Nucleus accumbens (tissue), 56 donors: ENCODE measurements around the gene HPSE2.

Experiments used
- DNase-seq, 56 donors: peaks; one replicate each; lab custom pipeline; 2025; lab: John Stamatoyannopoulos, UW

The HPSE2 gene

DNA sequence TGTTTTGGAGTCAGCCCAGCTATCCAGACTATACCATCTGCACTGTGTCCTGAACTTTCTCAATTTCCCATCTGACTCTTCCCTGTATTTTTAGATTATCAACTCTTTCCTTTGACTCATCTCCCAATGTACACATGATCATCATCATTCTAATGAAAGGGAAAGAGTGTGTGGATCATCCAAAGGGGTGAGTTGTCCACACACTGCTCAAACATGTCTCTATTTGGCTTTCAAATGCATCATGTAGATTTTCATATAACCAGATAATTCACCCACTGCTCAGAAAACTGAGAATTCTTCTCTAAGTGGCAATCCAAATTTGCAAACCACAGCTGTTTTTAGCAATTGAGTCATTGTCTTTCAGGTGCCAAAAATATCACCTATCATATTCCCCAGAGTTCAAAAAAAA lies 598.7 kb downstream of the HPSE2 start:
- no peak for DNase-seq

DNA sequence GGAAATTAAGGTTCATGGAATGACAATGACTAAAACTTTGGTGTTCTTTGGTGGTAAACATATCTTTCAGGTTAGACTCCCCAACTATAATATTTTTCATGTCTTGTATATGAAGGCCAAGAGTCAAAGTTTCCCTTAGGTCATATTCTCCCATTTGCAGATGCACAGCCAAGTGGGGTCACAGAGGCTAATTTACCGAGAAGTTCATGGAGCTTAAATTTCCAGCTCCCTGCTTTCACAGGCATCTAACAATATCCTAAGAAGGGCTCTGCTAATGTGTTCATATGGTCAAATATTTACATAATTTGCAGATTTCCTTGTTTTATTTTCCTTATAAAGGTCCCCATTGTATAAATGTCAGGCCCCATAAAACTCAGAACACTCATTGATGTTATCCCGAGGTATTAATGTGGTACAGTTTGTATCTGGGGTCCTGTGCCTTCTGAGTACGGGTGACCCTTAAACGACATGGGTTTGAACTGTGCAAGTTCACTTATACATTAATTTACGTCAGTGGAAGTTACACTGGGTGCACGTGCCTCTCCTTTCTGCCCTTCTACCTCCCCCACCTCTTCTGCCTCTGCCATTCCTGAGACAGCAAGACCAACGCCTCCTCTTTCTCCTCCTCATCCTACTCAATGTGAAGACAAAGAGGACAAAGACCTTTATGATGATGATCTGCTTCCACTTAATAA lies 603.0 kb downstream of the HPSE2 start:
- DNase-seq: no peak

DNA sequence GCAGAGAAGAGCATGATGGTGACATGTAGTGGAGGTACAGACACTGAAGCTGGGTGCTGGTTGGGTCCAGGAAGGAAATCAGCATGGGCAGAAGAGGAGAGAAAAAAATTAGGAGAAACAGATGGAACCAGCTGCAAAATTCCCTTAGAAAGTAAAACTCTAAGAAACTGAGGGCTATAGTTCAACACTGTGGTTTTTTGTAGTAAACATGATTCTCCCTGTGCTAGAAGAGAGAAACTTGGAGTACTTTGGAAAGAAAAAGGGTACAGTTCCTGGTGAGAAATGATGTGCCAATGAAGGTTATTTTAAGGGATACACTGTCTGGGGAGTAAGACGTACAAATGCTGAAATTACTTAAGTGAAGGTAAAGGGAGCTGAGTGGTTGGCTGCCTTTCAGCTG lies 607.4 kb downstream of the HPSE2 start:
- no peak for DNase-seq

DNA sequence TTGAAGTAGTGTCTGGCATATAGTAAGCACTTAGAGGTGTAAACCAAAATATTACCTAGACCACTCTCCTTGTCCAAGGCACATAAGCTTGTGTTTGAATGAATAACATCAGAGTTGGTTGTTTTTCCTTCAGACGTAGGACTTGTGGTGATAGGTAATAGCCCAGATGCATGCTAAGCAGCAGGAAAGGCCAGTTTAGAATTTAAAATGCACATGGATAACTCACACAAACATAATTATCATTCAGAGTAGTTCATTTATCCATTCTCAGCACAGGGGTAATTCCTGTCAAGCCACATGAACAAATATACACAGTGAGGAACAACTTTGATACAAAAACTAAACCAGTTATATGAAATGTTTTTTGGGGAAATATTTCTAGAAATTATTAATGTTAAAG lies 607.9 kb downstream of the HPSE2 start:
- DNase-seq: no peak

DNA sequence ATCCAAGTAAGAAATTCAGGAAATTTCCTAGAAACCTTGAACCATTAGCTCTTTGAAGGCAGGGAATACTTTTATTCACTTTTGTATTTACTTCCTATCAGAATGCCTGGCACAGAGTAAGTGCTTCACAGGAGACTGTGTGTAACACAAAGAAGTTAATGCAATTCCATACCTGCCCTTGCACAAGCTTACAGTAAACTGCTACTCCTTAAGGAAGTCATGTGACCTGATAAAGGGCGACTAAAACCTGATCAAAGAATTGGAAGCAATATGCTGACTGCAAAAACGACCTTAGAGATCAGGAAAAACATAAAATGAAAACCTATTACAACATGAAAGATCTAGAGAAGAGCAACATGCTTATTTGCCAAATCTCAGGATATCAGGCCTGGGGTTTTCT lies 610.7 kb downstream of the HPSE2 start:
- DNase-seq: no peak

DNA sequence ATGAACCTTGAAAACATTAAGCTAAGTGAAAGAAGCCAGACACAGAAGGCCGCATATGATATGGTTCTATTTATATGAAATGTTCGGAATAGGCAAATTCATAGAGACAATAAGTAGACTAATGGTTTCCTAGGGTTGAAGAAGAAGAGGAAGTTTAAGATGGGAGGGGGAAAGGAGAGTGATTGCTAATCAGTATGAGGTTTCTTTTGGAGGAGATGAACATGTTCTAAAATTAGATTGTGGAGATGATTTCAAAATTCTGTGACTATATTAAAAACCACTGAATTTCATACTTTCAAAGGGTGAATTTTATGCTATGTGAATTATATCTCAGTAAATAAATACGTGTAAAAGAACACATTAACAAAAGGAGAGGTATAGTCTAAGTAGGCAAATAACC lies 612.5 kb downstream of the HPSE2 start:
- DNase-seq: no peak

DNA sequence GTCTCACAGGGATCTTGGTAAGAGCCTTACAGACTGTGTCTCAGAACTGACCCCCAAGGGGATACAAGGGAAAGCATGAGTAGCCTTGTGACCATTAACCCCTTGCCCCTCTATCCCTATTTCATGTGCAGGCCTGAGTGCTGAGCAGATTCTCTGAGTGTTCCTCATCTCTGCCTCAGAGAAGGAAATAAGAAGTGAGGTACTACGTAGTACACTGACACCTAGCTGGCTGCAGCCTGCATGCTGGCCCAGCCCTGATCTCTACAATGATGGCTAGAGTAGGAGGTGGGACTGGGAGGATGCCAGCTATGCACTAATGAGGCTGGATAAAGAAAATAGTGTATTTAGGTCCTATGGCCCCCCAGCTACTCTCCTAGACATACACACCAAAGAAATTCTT lies 614.0 kb downstream of the HPSE2 start:
- DNase-seq: no peak

DNA sequence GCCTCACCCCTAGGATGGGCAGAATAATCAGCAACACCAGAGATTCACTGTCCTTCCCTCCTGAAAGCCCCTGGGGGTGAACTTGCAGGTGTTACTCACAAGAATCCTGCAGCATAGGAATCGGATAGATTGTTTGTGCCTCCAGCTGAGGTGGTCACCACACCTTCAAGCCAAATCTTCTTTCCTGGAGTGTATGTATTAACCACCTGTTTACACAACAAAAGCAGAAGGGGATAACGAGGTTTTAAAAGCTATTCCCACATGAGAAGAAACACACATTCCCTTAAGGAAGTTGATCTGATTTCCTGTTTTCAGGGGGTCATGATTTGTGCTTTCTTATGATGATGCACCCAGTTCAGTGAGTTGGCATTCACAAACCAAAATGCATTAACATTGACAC lies 615.1 kb downstream of the HPSE2 start:
- no peak for DNase-seq

DNA sequence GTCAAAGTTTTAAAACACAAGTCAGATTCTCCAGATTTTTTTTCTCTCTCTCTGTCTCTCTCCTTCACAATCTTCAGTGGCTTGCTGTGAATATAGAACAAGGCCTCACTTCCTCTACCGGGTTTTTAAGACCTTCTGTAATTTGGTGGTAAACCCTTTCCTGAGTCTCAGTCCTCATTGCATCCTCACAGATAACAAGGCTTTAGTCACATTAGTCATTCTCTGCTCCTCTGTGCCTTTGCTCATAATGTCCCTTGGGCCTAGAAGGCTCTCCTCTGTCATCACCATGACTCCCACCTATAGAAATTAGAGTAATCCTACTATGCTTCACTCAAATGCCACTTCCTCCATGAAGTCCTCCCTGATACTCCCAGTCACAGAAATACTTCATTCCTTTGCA lies 616.2 kb downstream of the HPSE2 start:
- no peak for DNase-seq

DNA sequence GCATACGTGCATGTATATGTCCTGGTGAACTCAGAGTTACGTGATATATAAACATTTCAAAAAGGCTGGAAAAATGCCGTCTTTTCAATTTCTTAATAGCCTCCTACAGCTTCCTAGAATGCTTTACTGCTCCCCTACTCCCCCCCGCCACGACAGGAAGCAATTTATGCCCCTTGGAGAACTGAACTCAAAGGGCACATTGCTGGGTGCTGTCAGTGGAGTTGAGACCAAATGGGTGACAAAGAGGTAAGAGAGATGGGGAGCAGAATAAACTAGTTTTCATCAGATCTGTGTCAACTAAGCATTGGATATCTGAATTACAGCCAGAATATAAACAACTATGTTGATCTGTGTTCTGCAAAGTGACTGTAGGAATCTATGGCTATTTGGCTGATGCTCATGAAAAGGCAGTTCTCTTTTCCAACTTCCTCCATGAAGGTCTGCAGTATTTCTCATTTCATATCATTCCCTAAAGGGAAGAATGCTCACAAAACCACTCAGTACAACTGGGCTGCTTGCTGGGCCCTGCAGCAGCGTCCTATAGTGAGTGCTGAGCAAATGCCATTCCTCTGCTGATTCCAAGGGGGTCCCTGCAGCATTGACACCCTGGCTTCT lies 617.6 kb downstream of the HPSE2 start:
- no peak for DNase-seq

DNA sequence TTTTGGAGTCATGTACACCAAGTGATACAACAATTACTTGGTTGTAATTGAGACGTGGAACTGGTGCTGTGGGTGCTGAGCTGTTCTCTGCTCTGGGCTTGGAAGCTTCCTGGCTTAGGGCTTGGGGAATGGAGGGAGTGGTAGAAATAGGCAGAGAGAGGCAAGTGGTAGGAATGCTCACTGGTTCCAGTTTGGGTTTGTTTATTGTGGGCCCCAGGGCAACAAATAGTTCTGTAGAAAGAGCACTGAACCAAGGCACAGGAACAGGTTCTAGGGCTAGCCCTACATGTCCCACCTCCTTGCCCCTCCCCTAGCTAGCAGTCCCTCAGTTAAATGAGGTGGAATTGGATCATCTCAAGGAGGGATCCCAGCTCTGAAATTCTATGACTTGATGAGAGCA lies 622.2 kb downstream of the HPSE2 start:
- DNase-seq: no peak

DNA sequence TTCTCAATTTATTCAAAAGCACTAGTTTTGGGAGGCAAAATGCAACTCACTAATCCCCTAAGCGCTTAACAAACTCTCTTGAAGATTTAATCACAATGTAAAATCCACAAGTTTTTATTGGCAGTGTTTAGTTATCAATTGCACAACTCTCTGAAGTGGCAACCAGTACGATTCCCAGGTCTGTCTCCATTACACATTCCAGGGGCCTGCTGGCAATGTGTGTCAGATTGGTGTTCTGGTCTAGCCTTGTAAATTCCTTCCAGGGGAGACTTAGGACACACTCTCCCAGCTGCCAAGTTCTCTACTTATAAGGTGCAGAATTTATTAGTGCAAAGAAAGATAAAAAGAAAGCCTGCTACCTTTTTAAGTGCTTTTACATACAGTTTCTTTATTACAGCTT lies 624.2 kb downstream of the HPSE2 start:
- no peak for DNase-seq

DNA sequence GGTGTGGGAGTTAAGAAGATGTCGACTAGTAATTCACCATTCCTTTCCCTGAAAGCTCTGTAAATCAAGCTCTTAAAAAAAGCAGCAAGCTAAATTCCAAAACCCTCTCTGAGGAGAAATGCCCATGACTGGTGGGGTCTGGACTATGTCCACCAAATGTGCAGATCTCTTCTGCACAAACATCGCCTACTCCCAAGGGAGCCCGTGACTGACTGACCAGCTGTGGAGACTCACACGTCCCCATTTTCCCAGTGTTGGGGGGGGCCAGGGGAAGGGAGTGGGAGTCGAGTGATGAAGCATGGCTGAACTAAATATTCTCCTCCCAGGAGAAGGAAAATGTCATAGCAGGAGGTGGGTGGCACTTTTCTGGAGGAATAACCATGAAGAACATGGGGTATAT lies 624.8 kb downstream of the HPSE2 start:
- no peak for DNase-seq

DNA sequence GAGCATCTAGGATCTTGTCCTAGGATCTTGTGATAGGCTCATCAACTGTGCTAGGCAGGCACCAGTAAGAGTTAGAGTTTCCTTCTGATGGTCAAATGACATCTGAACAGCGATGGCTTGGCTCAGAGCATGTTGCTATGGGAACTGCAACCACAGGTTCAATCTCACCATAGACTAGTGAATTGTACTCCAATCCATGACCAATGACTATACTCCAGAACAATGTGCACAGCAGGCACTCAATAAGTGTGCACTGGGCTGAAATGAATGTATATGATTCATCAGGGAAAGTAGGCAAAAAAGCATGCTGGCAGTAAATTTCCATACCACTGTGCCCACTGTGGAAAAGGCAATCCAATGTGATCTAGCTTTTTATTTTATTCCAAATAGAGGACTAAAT lies 625.4 kb downstream of the HPSE2 start:
- DNase-seq: no peak

DNA sequence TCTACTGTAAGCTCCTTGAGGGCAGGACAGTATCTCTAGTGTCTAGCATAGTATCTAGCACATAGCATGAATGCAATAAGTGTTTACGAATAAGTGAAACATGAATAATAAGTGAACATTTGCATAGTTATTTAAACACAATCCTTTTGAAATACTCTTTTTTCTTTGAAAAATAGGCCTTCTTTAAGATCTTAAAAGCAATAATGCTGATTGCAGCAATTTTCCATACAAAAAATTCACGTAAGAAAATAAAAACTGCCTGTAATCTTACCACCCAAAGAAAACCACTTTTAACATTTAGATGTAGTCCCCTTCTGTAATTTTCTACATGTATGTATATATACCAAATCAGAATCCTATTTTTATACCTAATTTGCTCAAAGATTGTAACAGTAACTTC lies 626.4 kb downstream of the HPSE2 start:
- no peak for DNase-seq

DNA sequence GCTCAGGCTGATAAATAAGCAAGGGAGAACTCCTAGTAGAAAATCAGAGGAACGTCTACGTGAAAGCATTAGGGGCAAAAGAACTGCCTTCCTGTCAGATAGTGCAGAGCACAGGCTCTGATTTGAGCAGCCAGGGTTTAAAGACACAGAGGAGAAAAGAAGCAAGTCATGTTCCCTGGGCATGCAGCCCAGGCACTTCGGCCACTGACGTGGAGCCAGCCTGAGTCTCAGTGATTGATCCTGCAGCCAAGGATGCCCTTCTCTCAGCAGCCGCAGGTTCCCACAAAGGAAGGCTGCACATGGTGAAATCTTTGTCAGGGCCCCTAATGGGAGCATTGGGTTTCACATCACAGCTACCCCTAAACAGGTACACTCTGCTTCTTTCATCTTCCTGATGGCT lies 627.2 kb downstream of the HPSE2 start:
- DNase-seq: peak in 6 of 56 donors; percentile 5 to 35 (median 11)

DNA sequence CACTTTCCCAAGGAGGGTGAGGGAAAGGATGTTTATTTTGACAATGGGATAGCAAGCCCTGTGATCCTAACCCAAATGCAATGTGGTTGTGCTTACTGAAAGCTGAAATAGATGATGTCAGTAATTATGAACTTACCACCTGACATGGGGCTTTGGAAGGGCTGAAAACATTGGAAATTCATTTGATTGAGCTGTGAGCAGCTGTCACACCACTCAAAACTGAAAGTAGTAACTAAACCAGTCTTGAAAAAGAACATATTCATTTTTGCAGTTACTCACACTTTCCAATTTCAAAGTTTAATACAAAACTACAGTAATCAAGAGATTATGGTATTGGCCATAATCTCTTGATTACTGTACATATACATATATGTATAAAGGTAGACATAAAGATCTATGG lies 633.4 kb downstream of the HPSE2 start:
- no peak for DNase-seq

DNA sequence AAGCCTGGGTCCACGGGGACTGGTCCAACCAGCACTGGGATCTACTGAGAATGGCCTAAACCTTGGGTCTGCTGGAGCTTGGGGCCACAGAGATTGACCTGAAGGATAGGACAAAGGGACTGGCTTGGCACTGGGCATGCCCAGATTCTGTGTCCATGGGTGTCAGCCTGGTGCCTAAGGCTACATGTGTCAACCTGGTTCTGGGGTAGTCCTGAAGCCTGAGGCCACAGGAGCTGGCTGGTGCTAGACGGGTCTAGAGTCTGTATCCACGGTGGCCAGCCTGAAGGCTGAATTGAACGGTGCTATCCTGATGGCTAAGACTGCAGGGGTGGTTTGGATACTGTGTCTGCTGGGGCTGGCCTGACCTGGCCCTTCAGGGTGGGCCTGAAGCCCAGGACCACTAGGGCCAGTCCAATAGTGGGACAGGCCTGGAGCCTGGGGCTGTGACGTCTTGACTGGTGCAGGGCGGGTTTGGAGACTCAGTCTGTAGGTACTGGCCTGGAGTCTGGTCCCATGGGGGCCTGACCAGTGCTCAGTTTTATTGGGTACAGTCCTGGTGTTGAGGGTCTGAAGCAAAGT lies 636.5 kb downstream of the HPSE2 start:
- no peak for DNase-seq

DNA sequence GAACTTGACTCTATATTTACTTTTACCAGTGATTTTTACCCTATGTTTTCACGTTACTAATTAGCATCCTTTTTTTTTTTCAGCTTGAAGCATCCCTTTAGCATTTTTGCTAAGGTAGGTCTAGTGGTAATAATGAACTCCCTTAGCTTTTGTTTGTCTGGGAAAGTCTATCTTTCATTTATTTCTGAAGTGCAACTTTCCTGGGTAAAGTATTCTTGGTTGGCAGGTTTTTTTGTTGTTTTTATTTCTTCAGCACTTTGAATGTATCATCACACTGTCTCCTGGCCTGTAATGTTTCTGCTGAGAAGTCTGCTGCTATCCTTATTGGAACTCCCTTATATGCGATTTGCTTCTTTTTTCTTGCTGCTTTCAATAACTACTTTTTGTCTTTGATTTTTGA lies 639.2 kb downstream of the HPSE2 start:
- DNase-seq: no peak

DNA sequence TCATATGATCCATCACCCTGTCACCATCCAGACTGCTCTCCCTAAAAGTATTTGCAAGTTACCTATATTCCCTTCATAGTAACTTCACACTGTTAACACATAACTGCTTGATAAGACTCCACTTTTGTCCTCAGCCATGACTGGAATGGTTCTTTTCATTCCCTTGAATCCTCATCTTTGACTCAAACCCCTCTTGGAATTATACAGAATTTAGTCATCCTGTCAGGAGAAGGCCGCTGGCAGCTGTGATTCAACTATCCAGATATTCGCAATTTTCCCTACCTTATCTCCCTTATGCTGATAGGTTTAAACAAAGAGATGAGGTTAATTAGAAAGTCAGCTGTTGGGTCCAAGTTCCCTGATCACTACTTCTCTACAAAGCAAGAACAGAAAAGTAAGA lies 646.0 kb downstream of the HPSE2 start:
- no peak for DNase-seq

DNA sequence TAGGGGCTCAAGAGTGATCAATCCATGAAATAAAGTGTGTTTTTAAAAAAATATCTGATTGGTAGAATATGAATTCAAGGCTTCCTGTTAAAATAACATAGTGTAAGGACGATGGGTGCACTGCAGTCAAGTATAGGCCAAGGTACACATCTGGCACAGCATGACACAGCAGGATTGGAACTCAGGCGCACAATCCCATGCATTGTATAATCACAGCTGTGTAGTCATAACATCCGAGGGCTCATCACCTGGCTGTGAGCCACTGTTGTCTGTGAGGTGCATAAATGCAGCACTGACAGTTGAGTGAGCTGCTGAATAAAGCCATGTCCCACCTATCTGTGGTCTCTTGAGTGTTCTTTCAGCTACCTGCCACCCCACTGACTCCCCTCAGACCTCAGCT lies 646.6 kb downstream of the HPSE2 start:
- peak in 14 of 56 donors; percentile 4 to 29 (median 12) for DNase-seq

DNA sequence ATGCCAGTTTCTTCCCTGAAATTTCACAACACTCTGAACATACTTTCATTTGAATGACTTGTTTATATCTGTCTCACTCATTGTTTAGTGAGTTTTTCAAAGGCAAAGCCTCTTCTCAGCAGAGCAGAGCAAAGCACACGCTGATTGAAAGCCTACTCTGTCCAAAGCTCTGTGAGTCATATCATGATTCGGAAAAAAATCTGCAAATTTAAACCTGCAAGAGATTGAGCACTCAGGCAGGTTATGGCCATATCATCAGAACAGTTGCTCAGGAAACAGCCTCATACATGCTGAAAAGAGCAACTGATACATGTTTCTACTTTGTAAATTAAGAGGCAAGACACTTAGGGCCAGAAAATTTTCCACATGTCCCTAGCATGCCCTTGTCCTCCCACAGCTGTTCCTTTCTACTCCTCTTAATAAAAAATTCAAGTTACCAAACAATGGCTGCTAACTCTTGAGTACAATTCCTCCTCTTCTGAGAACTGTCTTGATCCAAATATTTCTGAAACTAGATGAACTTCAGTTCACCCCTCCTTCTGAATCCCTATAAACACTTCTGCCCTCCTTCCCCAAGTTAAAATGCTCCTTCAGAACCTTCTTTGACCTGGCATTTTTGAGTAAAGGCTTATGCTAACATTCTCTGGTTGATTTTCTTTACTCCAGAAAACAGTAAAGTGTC lies 648.4 kb downstream of the HPSE2 start:
- peak in 2 of 56 donors; percentile 3 to 15 for DNase-seq
